Naive B cell (primary cell): ENCODE data around the gene DPY19L2. TPM values are rescaled to one million over a fixed set of nuclear protein-coding genes. Genes with fewer than 3 reads are reported as not detected.
A peak's percentile ranks its signal among the peaks of the same experiment; 100 is the strongest.
"Not testable (repeated sequence)": the region's sequence is repeated elsewhere in the genome, so short reads cannot be mapped to it uniquely, and the experiment has no call there.

Experiments
- ATAC-seq, 2 donors: fragments of 150-1000 bp; cut with Tn5 transposase; 2 replicates each; pipeline ENCODE4 v1.10.0; 2021; ENCODE audit warnings: low read depth in 2 of 2, mild to moderate bottlenecking in 2 of 2, moderate library complexity in 2 of 2
- DNase-seq: peaks from one replicate; pipeline ENCODE4 v3.0.0; 2022
- H3K27ac Mint-ChIP-seq, 6 donors: one replicate each; pipeline ENCODE4 v1.8.0; 2020 to 2022; ENCODE audit warnings: mild to moderate bottlenecking in 6 of 6, mixed read lengths in 6 of 6, moderate library complexity in 5 of 6, inconsistent platforms in 2 of 6
- H3K27me3 Mint-ChIP-seq, 3 donors: one replicate each; pipeline ENCODE4 v1.8.0; 2021 to 2022; ENCODE audit warnings: mixed read lengths in 3 of 3, mild to moderate bottlenecking in 1 of 3
- H3K36me3 Mint-ChIP-seq, 2 donors: one replicate each; pipeline ENCODE4 v1.8.0; 2020 to 2022; ENCODE audit warnings: mixed read lengths in 2 of 2, inconsistent platforms in 1 of 2, mild to moderate bottlenecking in 1 of 2
- H3K4me1 Mint-ChIP-seq, 3 donors: one replicate each; pipeline ENCODE4 v1.8.0; 2020 to 2022; ENCODE audit warnings: mixed read lengths in 3 of 3, inconsistent platforms in 1 of 3, mild to moderate bottlenecking in 1 of 3, moderate library complexity in 1 of 3
- H3K4me3 Mint-ChIP-seq, 8 donors: one replicate each; pipeline ENCODE4 v1.8.0; 2020 to 2022; ENCODE audit warnings: mild to moderate bottlenecking in 8 of 8, mixed read lengths in 8 of 8, moderate library complexity in 8 of 8, inconsistent platforms in 2 of 8
- H3K9me3 Mint-ChIP-seq, 7 donors: one replicate each; pipeline ENCODE4 v1.8.0; 2020 to 2022; ENCODE audit warnings: mixed read lengths in 7 of 7, mild to moderate bottlenecking in 5 of 7, inconsistent platforms in 2 of 7, moderate library complexity in 1 of 7
- polyA plus RNA-seq, 6 donors: library from polyadenylated mRNA; unstranded; fragments of 300-500 nt; fragmentation: Illumina TruSeq; gene quantifications; one replicate each; pipeline ENCODE4 v1.2.3, GENCODE V29; 2021; ENCODE audit warnings: low read depth in 6 of 6

The DPY19L2 gene
- polyA plus RNA-seq = under 1 TPM in 2 of 6 donors, not detected in 4; 0.25 to 0.26 TPM

DNA sequence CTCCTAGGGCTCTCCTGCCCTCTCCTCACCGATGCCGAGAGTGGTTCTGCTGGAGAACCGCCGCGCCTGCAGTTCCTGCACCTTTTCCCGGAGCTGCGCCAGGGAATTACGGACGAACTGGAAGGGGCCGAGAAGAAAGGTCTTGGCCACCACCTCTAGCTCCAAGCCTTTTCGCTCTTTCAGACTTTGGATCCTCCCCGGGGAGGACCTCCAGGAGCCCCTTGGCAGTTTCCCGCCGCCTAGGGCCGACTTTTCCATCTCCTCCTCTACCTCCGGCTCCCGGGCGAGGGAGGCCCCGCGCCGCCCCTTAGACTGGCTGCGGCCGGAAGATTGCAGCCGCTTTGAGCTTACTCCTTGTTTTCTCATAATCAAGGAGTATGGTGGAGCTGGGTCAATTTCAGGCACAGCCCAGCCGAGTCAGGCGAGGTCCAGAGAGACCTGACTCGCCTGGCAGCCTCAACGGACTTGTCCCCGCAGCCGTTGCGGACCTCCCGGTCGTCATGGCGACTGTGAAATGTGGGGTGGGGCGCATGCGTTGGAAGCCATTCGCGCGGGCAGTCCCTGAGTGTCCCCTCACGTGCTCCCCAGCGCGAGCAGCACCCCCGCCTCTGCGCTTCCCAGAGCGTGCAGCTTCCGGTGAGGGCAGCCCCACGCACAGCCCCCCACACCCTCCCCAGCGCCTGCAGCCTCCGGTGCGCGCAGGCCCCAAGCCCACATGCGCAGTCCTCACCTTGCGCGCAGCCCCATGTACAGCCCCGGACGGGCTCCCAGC, at the start of gene DPY19L2:
Gene DPY19L2 (minus strand): TSS at position 466 of the 772 bp plus-strand sequence. CDS start 100 bp downstream, at position 366.
- ATAC-seq (peak; percentile 58 to 74), DNase-seq (peak; percentile 22)
- H3K4me3 Mint-ChIP-seq = peak within 1 kb of the TSS; percentile 85 to 93 (median 91)
- no peaks in the 10 kb centered on the region for H3K36me3 Mint-ChIP-seq
- peak within 1 kb of the TSS in 2 of 6 donors; percentile 16 to 47 for H3K27ac Mint-ChIP-seq
- peaks cover 15 to 26% (median 21%) of the 10 kb centered on the region in 3 donors for H3K27me3 Mint-ChIP-seq
- peaks cover 16 to 29% (median 18%) of the 10 kb centered on the region in 3 donors for H3K4me1 Mint-ChIP-seq
- H3K9me3 Mint-ChIP-seq = no peaks in the 10 kb centered on the region

DNA sequence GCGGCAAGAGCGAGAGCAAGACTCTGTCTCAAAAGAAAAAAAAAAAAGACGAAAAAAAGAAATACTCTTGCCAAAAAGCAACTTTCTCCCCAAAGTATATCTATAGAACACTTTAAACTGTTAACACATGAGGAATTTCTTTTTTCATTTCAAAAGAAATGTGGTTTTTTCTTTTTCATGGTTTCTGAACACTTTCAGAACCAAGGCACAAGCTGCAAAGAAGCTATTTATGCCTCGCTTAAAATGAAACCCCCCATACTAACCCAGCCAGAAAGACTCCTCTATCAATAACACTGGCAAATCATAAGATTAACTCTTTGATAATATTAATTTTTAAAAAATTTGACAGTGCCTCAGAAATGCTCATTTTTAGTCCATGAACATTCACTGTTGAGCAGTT, 48.6 kb upstream of the DPY19L2 start:
- not testable (repeated sequence) for ATAC-seq, H3K27me3 Mint-ChIP-seq, H3K36me3 Mint-ChIP-seq, H3K9me3 Mint-ChIP-seq, DNase-seq
- Mint-ChIP-seq H3K4me1 (peaks cover 4 to 23% (median 13%) of the 10 kb centered on the region in 3 donors), H3K27ac (peak overlapping the region in 2 of 6 donors; percentile 42 to 79), H3K4me3 (peak overlapping the region in 5 of 8 donors; percentile 21 to 59 (median 32))

DNA sequence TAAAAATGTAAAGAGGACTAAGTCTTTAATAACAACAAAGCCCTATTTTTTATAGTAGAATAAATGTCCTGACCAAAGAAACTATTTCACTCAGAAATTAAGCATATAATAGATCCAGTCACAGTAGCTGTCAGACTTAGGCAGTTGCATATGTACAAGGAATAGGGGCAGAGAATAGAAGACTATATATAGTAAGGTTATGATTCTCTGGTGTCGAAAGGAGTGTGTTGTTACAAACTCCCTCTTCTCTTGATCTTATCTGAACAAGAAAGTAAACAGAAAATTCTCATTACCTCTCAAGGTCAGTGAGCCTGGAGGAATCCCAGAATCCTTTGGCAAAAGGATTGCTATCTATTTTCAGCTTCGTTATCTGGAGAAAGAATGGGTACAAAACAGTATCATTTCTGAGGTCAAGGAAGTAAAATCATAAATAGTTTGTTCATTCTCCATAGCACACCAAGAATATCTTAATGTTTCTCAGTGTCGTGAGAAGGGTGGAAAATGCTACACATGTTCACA, 46.9 kb upstream of the DPY19L2 start:
- not testable (repeated sequence) for ATAC-seq, H3K4me3 Mint-ChIP-seq, H3K9me3 Mint-ChIP-seq, H3K36me3 Mint-ChIP-seq, H3K27ac Mint-ChIP-seq, H3K27me3 Mint-ChIP-seq, DNase-seq
- H3K4me1 Mint-ChIP-seq = peaks cover 4 to 23% (median 13%) of the 10 kb centered on the region in 3 donors

DNA sequence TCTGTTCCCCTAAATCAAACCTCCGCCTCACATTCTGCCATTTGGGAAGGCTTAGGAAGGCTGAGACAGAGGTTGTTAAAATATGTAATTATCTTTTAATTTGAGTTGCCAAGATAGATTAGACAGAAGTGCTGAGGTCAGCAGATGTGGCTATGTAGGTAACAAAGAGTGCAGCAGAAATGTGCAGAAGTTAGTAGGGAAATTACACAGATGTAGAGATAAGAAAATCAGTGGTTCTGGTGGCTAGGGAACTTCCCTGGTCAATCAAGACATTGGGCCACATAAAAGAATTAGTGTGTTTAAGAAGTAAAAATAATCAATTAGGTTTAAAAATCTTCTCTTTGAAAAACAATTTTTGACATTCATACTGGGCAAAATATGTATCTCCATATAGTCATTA, 46.1 kb upstream of the DPY19L2 start:
- ATAC-seq, H3K9me3 Mint-ChIP-seq, DNase-seq, H3K27me3 Mint-ChIP-seq, H3K36me3 Mint-ChIP-seq: not testable (repeated sequence)
- H3K27ac Mint-ChIP-seq = peak overlapping the region in 1 of 6 donors; percentile 11
- H3K4me1 Mint-ChIP-seq = peaks cover 4 to 23% (median 13%) of the 10 kb centered on the region in 3 donors
- H3K4me3 Mint-ChIP-seq = peak overlapping the region in 1 of 8 donors; percentile 36

DNA sequence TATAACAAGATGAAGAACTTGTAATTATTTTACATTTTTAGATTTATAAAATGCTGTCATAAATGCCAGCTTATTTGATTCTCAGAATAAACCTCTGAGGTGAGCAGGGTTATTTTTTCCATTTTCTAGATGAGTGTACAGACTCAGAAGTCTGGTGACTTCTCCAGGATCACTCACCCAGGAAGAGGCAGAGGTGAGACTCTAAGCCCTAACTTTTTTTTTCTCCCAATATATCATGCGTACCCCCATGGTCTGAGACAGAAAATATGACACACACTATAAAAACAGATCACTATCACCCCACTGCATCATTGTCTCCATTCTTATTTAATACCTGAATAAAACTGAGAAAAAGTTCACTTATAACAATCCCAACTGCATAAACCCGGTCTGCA, 45.4 kb upstream of the DPY19L2 start:
- Mint-ChIP-seq H3K27ac (peak overlapping the region in 1 of 6 donors; percentile 49), H3K4me1 (peaks cover 4 to 23% (median 13%) of the 10 kb centered on the region in 3 donors)
- H3K4me3 Mint-ChIP-seq, H3K9me3 Mint-ChIP-seq, H3K36me3 Mint-ChIP-seq, H3K27me3 Mint-ChIP-seq, DNase-seq, ATAC-seq: not testable (repeated sequence)

DNA sequence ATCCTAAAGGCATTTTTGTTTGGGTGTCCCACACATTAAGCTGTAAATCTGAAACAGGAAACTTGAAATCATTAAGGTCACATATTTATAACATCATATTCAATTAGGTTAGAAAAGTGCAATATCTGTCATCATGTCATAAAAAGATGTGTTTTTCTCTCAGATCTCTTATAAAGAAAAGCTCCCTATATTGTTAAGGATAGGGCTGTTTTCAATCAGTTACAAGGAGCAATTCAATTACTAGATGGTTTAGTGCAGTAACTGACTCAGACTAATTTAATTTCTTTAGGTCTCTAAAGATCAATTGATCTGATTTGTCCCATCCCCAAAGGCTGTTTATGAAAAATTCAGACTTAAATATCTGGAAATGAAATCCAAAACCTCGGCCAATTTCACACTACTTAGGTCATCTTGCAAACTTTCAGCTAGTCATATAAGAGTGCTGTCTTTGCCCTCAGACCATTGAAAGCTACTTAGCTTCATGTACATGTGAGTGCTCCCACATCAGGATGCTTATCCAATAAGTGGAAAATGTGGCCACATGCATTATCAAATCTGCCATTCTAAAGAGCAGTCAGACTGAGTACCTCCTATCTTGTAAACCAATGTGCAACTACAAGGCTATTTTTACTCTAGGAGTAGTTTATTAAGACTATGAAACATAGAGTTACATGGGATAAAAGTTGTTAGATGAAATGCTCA, 44.8 kb upstream of the DPY19L2 start:
- not testable (repeated sequence) for ATAC-seq, H3K36me3 Mint-ChIP-seq, DNase-seq, H3K9me3 Mint-ChIP-seq, H3K27me3 Mint-ChIP-seq, H3K4me3 Mint-ChIP-seq
- peak overlapping the region in 1 of 6 donors; percentile 51 for H3K27ac Mint-ChIP-seq
- H3K4me1 Mint-ChIP-seq = peaks cover 4 to 23% (median 13%) of the 10 kb centered on the region in 3 donors

DNA sequence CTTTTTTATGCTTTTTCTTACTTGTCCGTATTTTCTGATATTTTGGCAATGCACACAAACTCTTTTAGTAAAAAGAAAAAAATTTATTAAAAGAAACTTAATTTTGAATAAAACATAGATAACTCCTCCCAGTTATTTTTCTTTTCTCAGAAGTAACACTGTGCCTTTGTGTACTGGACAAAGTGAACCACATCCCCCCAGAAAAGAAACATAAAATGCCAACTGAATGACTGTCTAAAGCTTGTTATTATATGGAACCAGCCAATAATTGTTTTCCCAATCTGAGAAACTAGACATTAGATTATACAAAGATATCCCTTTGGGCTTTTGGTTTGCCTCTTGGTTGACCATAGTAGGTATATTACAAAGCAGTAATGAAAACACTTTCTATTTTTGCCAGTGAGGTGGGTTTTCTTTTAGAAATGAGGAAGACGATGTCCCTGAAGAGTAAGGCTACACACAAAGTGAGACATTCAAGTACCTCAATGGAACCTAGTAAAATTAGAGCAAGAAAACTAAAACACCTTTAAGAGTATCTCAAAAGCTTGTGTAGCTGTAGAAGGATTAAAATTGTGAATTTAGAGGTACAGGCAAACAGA, 44.2 kb upstream of the DPY19L2 start:
- not testable (repeated sequence) for ATAC-seq, DNase-seq, H3K27me3 Mint-ChIP-seq, H3K4me3 Mint-ChIP-seq, H3K36me3 Mint-ChIP-seq, H3K9me3 Mint-ChIP-seq
- Mint-ChIP-seq H3K27ac (peak overlapping the region in 1 of 6 donors; percentile 51), H3K4me1 (peaks cover 4 to 23% (median 13%) of the 10 kb centered on the region in 3 donors)

DNA sequence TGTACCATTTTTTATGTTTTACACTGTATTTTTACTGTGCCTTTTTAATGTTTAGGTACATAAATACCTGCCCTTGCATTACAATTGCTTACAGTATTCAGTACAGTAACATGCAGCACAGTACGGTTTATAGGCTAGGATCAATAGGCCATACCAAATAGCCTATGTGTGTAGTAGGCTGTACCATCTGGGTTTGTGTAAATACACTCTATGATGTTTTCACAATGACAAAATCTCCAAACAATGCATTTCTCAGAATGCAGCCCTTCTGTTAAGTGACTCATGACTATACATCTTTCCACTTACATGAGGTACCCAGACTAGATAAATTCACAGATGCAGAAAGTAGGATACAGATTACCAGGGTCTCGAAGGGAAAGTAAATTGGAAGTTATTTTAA, 43.0 kb upstream of the DPY19L2 start:
- DNase-seq, H3K27me3 Mint-ChIP-seq, H3K27ac Mint-ChIP-seq, H3K36me3 Mint-ChIP-seq, H3K9me3 Mint-ChIP-seq, ATAC-seq, H3K4me3 Mint-ChIP-seq: not testable (repeated sequence)
- peaks cover 2 to 15% (median 13%) of the 10 kb centered on the region in 3 donors for H3K4me1 Mint-ChIP-seq

DNA sequence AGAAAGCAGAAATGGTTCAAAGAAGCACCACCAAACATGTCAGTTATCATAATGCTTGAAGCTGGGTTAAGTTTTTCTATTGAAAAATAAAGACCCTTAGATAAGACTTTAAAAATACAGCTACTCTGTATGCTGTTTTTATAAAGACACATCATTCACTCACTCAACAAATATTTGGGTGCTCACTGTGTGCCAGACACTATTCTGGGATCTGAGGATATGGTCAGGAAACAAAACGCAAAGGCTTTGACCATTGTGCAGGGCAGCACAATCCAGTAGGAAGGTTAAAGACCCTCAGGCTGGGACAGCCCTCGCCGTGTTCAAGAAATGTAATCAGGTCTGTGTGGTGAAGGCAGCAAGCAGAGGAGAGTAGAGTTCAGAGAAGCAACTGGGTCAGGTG, 38.0 kb upstream of the DPY19L2 start:
- ATAC-seq (no peak), DNase-seq (no peak)
- Mint-ChIP-seq H3K4me1 (no peaks in the 10 kb centered on the region), H3K4me3 (no peak overlapping the region), H3K36me3 (no peaks in the 10 kb centered on the region), H3K9me3 (no peaks in the 10 kb centered on the region), H3K27ac (no peak overlapping the region), H3K27me3 (no peaks in the 10 kb centered on the region)

DNA sequence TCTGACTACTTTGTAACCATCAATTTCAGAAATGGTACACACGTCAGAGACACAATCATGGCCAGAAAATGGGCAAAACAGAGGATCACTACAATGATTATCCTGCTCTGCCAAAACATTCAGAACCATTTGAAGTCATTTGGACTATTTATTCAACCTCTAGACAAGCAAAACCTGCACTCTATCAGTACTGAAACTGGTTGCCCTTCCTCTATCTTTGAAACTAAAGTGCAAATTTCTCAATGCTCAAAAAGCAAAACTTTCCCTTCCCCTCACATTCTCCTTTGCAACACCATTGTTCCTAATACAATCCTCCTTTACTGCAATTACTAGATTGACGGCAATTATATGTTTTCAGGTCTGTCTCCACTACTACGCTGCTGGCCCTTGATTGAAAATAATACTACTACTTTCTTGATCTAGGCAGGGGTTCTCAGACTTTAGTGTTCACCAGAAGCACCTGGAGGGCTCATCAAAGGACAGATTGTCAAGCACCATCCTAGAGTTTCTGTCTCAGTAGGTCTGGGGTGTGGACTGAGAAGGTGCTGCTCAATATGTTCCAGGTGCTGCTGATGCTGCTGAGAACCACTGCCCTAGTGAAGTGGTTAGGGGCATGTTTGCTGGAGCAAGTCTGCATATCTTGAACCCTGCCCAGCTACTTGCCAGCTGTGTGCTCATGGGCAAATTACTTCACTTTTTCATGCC, 31.5 kb upstream of the DPY19L2 start:
- ATAC-seq, H3K27me3 Mint-ChIP-seq, H3K4me3 Mint-ChIP-seq, DNase-seq, H3K4me1 Mint-ChIP-seq, H3K27ac Mint-ChIP-seq, H3K36me3 Mint-ChIP-seq: not testable (repeated sequence)
- H3K9me3 Mint-ChIP-seq = peaks cover 0 to 14% (median 4%) of the 10 kb centered on the region in 7 donors

DNA sequence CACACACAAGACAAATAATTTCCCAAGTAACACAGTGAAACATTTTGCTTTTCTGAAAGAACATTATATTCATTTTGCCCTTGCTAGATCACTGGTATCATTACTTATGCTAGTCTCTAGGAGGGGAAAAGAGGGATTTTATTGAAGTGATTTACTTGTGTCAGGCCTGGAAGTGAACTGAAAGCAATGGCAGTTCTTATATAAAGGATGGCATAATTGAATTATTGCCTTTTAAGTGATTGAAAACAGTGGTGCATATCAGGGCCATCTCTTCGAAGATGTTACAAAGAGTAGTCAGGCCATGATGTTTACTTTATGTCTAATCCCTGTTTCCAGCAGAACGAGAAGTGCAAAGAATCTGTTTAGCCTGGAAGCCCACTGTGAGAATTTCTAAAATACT, 30.7 kb upstream of the DPY19L2 start:
- ATAC-seq, H3K36me3 Mint-ChIP-seq, H3K4me1 Mint-ChIP-seq, H3K27me3 Mint-ChIP-seq, H3K27ac Mint-ChIP-seq, H3K4me3 Mint-ChIP-seq, DNase-seq: not testable (repeated sequence)
- peaks cover 0 to 14% (median 4%) of the 10 kb centered on the region in 7 donors for H3K9me3 Mint-ChIP-seq

DNA sequence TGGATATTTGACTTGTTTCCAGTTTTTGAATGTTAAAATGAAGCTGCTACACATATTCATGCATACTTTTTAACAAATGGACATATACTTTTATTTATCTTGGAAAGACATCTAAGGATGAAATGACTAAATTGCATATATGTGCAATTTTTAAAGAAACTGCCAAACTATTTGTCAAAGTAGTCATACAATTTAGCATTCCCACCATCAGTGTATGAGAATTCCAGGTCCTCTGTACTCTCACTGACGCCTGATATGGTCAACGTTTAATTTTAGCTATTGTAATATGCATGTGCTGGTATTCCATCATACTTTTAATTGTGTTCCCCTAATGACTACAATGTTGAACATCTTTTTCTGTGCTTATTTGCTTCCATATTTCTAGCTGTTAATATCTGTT, 22.5 kb upstream of the DPY19L2 start:
- not testable (repeated sequence) for H3K4me1 Mint-ChIP-seq, H3K27me3 Mint-ChIP-seq, H3K36me3 Mint-ChIP-seq, H3K9me3 Mint-ChIP-seq, DNase-seq, H3K4me3 Mint-ChIP-seq, ATAC-seq, H3K27ac Mint-ChIP-seq

DNA sequence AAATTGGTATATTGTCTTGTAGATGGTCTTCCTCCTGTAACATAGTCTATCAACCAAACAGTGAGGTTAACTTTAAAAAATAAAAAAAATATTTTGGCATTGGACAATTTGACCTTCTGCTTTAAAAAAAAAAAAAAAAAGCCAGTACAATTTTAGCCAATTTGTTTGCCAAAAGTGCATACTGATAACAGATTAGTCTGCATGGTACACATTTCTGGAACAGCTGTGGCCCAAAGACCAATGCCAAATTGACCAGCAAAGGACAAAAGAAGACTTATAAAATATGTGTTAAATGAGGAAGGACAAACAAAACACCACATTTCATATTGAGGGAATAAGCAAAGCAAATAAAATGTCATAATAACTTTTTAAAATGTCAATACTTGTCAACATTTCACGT, 20.8 kb upstream of the DPY19L2 start:
- H3K27me3 Mint-ChIP-seq, H3K9me3 Mint-ChIP-seq, H3K27ac Mint-ChIP-seq, H3K36me3 Mint-ChIP-seq, ATAC-seq, DNase-seq, H3K4me3 Mint-ChIP-seq, H3K4me1 Mint-ChIP-seq: not testable (repeated sequence)
